ENCODE data around the gene PIEZO1.

The PIEZO1 gene

GRCh38 chr16:88739977-88740726, 44.9 kb downstream of the PIEZO1 start:
- TF ChIP-seq CTCF (IDR thresholded peaks at IDR 0.05; ENCODE audit: insufficient read depth, low read depth, low read length, missing control alignments) = no peak
- DNase-seq (ENCODE audit: low read depth) = no peak
- H3K4me3 ChIP-seq (ENCODE audit: low read length) = no peak overlapping the region

- H3K4me3 ChIP-seq (ENCODE audit: low read length) = no peak overlapping the region
- peak; percentile 22 for DNase-seq (ENCODE audit: low read depth)
- TF ChIP-seq CTCF (IDR thresholded peaks at IDR 0.05; ENCODE audit: insufficient read depth, low read depth, low read length, missing control alignments) = no peak
Observed at GRCh38 chr16:88739139-88739976, 45.7 kb downstream of the PIEZO1 start.

GRCh38 chr16:88738151-88739084, 46.6 kb downstream of the PIEZO1 start:
- no peak overlapping the region for H3K4me3 ChIP-seq (ENCODE audit: low read length)
- DNase-seq (ENCODE audit: low read depth) = no peak
- TF ChIP-seq CTCF (IDR thresholded peaks at IDR 0.05; ENCODE audit: insufficient read depth, low read depth, low read length, missing control alignments) = no peak

GRCh38 chr16:88737298-88738150, 47.5 kb downstream of the PIEZO1 start:
- no peak overlapping the region for H3K4me3 ChIP-seq (ENCODE audit: low read length)
- peak; percentile 74 for DNase-seq (ENCODE audit: low read depth)
- TF ChIP-seq CTCF (IDR thresholded peaks at IDR 0.05; ENCODE audit: insufficient read depth, low read depth, low read length, missing control alignments) = peak; percentile 54

- no peak overlapping the region for H3K4me3 ChIP-seq (ENCODE audit: low read length)
- no peak for DNase-seq (ENCODE audit: low read depth)
- no peak for TF ChIP-seq CTCF (IDR thresholded peaks at IDR 0.05; ENCODE audit: insufficient read depth, low read depth, low read length, missing control alignments)
Observed at GRCh38 chr16:88736496-88736895, 48.5 kb downstream of the PIEZO1 start.

GRCh38 chr16:88736088-88736487, 48.9 kb downstream of the PIEZO1 start:
- TF ChIP-seq CTCF (IDR thresholded peaks at IDR 0.05; ENCODE audit: insufficient read depth, low read depth, low read length, missing control alignments) = no peak
- no peak overlapping the region for H3K4me3 ChIP-seq (ENCODE audit: low read length)
- DNase-seq (ENCODE audit: low read depth) = no peak
